T-helper 2 cell treated with Interferon-gamma antibody and Interleukin-4, amounts not matched to agents 100 ng/mL and 5 ng/mL, for 36 hours (primary cell): ENCODE results near the gene EIF4G3. TPM values are rescaled to one million over a fixed set of nuclear protein-coding genes. Genes with fewer than 3 reads are reported as not detected.
"Not testable (repeated sequence)": the region's sequence is repeated elsewhere in the genome, so short reads cannot be mapped to it uniquely, and the experiment has no call there.

Experiments
- intact Hi-C: fragments of 100-400 bp; cut with micrococcal nuclease; formaldehyde crosslinking; loops from one replicate; pipeline ENCODE4 v1.15.1; 2023
- total RNA-seq: library from RNA; stranded (reverse); gene quantifications from 2 replicates; pipeline ENCODE4 v1.2.3, GENCODE V29; 2022

EIF4G3 gene
- total RNA-seq, 1 donor from 2014 or later, result 48.4 TPM

DNA sequence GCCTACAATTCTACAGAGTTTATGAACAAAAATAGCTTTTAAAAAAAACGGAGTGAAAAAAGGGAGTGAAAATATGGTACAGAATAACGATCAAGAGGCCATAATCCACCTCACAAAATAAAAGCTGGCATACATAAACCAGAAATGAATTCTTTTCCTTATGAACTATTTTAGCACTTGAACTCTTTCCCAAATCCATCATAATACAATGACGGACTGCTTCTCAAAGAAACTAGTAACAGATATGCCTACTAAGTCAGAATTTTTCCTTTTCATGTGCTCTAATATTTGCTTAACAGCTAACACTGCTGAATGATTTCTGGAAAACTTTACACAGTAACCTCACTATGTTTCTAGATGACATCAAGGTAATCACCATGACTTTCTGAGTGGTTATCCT, 144.0 kb downstream of the EIF4G3 start:
- intact Hi-C loops, result no loop called here

GRCh38 chr1:21030181-21030580, 146.5 kb downstream of the EIF4G3 start:
- intact Hi-C loops, result no loop called here

DNA sequence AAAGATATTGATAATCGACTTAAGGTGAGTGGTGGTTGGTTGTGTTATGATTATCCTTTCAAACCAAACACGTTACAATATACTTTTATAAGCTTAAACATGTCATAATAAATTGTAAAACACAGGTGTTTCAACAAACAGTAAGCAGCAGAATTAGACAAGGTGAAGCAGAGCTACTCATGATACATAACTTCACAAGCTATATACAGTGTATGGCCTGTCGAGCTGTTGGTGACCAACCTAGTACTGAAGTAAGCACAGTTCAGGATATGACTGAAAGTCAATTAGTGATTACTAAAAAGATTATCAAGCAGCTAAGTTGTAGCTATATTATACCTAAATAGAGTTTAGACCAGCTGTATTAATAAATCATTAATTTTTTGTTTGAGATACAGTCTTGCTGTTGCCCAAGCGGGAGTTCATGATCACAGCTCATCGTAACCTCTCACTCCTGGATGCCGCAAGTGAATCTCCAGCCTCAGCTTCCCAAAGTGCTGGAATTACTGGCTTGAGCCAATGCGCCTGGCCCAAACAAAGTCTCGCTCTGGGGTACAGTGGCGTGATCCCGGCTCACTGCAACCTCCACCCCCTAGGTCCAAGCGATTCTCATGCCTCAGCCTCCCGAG, 148.1 kb downstream of the EIF4G3 start:
- intact Hi-C loops, result no loop called here

GRCh38 chr1:21027805-21028204, 148.9 kb downstream of the EIF4G3 start:
- intact Hi-C loops, result no loop called here

DNA sequence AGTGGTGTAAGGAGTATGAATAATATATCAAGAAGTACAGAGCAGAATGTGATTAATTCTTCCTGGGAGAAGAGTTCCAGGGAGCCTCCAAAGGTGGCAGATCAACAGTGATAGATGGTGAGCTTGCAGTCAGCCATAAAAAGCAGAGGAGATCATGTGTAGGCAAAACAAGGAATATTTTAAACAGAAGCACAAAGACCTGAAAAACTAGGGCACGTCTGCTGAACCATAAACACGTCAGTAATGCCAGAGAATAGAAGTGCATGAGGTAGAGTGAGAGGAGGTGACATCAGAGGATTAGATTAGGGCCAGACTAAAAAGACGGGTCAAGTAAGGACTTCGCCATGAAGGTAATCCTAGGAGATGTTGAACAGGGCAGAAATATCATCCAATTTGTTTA, 151.8 kb downstream of the EIF4G3 start:
- intact Hi-C loops, result no loop called here

DNA sequence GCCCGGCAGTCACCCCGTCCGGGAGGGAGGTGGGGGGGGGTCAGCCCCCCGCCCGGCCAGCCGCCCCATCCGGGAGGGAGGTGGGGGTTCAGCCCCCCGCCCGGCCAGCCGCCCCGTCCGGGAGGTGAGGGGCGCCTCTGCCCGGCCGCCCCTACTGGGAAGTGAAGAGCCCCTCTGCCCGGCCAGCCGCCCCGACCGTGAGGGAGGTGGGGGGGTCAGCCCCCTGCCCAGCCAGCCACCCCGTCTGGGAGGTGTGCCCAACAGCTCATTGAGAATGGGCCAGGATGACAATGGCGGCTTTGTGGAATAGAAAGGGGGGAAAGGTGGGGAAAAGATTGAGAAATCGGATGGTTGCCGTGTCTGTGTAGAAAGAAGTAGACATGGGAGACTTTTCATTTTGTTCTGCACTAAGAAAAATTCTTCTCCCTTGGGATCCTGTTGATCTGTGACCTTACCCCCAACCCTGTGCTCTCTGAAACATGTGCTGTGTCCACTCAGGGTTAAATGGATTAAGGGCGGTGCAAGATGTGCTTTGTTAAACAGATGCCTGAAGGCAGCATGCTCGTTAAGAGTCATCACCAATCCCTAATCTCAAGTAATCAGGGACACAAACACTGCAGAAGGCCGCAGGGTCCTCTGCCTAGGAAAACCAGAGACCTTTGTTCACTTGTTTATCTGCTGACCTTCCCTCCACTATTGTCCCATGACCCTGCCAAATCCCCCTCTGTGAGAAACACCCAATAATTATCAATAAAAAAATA, 152.4 kb downstream of the EIF4G3 start:
- intact Hi-C loops, result not testable (repeated sequence)

DNA sequence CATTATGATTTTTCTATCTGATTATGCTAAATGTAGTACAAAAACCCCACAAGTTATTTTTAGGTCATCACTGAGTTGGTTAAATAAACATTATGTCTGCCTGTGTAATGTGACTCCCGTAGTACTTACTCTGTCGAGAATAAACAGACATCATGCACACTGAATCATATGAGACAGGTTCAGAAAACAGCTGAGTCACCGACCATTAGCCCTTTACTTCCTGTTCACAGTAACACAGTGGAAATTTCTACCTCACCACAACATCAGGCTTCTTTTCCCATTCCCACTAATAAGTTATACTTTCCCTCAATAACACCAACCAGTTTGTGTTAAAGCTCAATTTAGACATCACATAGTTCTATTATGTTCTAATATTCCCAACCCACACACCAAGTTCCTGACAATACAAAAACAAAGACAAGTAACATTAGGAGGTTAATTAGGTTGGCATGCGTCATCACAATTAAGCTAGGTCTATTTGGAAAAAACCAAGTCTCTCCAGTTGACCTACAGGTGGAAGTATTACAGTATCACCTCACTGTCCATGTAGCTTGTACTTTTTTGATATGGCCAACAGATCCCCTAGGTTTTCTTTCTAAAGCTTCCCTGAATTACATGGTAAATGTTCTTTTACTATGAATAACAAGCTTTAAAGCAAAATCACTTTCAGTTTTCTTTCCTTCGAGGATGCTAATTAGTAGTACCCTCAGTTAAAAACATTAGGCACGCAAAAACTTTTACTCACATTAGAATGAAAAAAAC, 154.2 kb downstream of the EIF4G3 start:
- intact Hi-C loops, result no loop called here

- intact Hi-C loops, result no loop called here
Observed at GRCh38 chr1:21021311-21021710, 155.4 kb downstream of the EIF4G3 start.

GRCh38 chr1:21020151-21020550, 156.5 kb downstream of the EIF4G3 start:
- intact Hi-C loops, result no loop called here

DNA sequence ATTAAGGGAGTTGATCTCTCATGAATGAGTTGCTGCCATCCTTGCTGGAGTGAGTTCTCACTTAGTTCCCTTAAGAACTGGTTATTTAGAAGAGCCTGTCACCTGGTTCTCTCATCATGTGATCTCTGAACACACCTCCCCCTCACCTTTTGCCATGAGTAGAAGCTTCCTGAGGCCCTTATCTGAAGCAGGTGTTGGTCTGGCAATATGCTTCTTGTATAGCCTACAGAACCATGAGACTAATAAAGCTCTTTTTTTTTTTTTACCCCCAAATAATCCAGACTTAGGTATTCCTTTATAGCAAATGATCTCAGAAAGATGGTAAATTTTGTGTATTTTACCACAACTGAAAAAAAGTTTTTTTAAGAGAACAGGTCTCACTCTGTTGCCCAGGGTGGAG, 158.0 kb downstream of the EIF4G3 start:
- intact Hi-C loops, result no loop called here

- intact Hi-C loops, result no loop called here
Observed at GRCh38 chr1:21013510-21013909, 163.2 kb downstream of the EIF4G3 start.

- intact Hi-C loops, result no loop called here
Observed at GRCh38 chr1:21012937-21013336, 163.8 kb downstream of the EIF4G3 start.

GRCh38 chr1:21007876-21008275, 168.8 kb downstream of the EIF4G3 start:
- intact Hi-C loops, result no loop called here

GRCh38 chr1:21005466-21006239, 171.0 kb downstream of the EIF4G3 start:
- intact Hi-C loops, result no loop called here

DNA sequence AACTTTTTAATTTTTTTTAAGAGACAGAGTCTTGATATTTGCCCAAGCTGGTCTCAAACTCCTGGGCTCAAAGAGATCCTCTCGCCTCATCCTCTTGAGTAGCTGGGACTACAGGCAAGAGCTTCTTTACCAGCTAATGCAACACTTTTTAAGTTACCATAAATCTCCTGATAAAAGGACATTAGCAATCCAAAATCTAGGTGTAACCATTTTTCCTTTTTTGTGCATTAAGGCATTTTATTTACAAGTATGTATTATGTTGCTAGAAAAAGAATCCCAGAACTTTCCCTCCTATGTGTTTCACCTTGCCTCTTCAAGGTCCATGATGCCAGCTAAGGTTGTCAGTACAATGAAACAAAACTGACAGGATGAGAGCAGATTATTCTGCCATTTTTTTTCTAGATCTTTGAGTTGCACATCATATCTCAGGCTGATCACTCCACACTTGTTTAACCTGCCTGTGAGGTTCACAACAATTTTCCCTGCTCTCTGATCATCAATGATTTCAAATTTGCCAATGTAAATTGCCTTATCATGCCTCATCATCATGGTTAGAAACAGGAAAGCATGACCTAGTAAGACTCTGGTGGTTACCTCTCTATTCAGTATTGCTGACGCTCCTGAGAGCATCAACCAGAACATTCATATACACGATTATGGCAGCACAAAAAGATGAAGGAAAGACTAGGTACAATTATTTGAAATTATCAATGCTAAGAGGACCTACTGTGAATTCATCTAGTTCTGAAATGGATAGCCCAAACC, 173.2 kb downstream of the EIF4G3 start:
- intact Hi-C loops, result no loop called here

DNA sequence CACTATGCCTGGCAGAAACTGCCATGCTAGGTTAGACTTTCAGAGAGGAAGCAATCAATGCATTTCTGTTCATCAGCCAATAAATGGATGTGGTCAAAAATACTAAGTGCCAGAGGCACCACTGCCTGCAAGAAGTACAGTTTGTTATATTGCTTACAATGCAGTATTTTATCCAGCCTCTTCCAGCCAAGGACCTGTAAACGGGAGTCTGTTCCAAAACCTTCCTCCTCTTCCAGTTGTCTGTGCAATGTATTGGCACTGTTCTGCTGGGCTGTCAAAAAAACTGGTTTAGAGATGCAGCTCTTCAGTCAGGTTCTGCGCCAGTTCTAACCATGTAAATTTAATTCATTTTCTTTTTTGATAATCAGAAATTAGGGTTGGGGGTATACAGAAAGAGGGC, 175.7 kb downstream of the EIF4G3 start:
- intact Hi-C loops, result no loop called here

- intact Hi-C loops, result no loop called here
Observed at GRCh38 chr1:21000245-21000594, 176.5 kb downstream of the EIF4G3 start.

GRCh38 chr1:20999525-21000244, 177.0 kb downstream of the EIF4G3 start:
- intact Hi-C loops, result no loop called here

GRCh38 chr1:20998826-20999225, 177.9 kb downstream of the EIF4G3 start:
- intact Hi-C loops, result no loop called here

DNA sequence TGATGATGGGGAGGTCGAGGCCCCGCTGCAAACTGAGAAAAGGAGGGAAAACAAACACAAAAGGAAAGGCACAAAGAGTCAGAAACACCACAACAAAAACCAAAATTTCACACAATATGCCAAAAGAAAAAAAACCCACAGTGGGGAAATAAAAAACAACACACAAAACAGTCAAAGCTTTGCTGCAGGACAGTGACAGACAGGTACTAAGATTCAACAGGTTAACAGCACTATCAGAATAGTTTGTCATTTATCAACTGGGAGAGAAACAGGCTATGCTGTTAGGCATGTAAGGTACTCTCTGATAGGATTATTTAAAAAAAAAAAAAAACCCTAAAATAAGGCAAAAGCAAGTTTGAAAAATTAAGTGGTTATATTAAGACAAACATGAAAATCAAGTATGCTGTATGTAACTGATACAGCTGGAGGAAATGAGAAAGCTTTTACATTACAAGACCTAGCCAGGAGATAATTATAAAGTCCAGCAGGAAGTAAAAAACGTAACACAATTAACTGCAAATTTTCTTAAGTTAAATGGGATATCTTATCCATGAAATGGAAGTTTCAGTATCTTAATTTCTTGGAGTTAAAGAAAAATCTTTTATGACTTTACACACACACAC, 179.0 kb downstream of the EIF4G3 start:
- intact Hi-C loops, result no loop called here
